Neural progenitor cell (in vitro differentiated cells): Measurements from ENCODE around the gene CALHM1. TPM values are rescaled to one million over a fixed set of nuclear protein-coding genes. Genes with fewer than 3 reads are reported as not detected.

Source experiments
- DNase-seq: peaks from one replicate; pipeline ENCODE4 v3.0.0-alpha.2; 2016; ENCODE audit warnings: low spot score
- H2AFZ ChIP-seq: fragments of 200-600 bp; sonication (generic); replicated peaks from 2 replicates; pipeline ENCODE4 v1.6.1; 2016; ENCODE audit warnings: antibody characterized with exemption
- H3F3A ChIP-seq: fragments of 200-600 bp; sonication (generic); 2 replicates; pipeline ENCODE4 v1.6.1; 2016; ENCODE audit warnings: antibody characterized with exemption, low read depth
- H3K27ac ChIP-seq: fragments of 200-600 bp; sonication (generic); 2 replicates; pipeline ENCODE4 v1.5.1; 2016; ENCODE audit warnings: mild to moderate bottlenecking
- H3K27me3 ChIP-seq: fragments of 200-600 bp; sonication (generic); 2 replicates; pipeline ENCODE4 v1.6.1; 2016; ENCODE audit warnings: mild to moderate bottlenecking, moderate library complexity
- H3K36me3 ChIP-seq: fragments of 200-600 bp; sonication (generic); 2 replicates; pipeline ENCODE4 v1.5.1; 2016
- H3K4me1 ChIP-seq: fragments of 200-600 bp; sonication (generic); 2 replicates; pipeline ENCODE4 v1.6.1; 2016; ENCODE audit warnings: mixed run types
- H3K4me2 ChIP-seq: fragments of 200-600 bp; sonication (generic); 2 replicates; pipeline ENCODE4 v1.6.1; 2016
- H3K4me3 ChIP-seq: fragments of 200-600 bp; sonication (generic); 2 replicates; pipeline ENCODE4 v1.5.1; 2016
- H3K79me2 ChIP-seq: fragments of 200-600 bp; sonication (generic); 2 replicates; pipeline ENCODE4 v1.6.1; 2016; ENCODE audit warnings: low read depth
- H3K9ac ChIP-seq: fragments of 200-600 bp; sonication (generic); 2 replicates; pipeline ENCODE4 v1.6.1; 2016
- H3K9me3 ChIP-seq: fragments of 200-600 bp; sonication (generic); 2 replicates; pipeline ENCODE4 v1.5.1; 2016; ENCODE audit warnings: low read depth
- H4K20me1 ChIP-seq: fragments of 200-600 bp; sonication (generic); 2 replicates; pipeline ENCODE4 v1.6.1; 2016; ENCODE audit warnings: low read depth
- H3K27ac Mint-ChIP-seq: 3 replicates; pipeline ENCODE4 v1.8.0; 2021; ENCODE audit warnings: mixed read lengths
- H3K27me3 Mint-ChIP-seq: 2 replicates; pipeline ENCODE4 v1.8.0; 2022; ENCODE audit warnings: low read depth, mild to moderate bottlenecking, inconsistent platforms, moderate library complexity, mixed read lengths; ENCODE audit not compliant: insufficient read depth
- H3K36me3 Mint-ChIP-seq: 3 replicates; pipeline ENCODE4 v1.8.0; 2021; ENCODE audit warnings: mixed read lengths
- H3K4me1 Mint-ChIP-seq: 3 replicates; pipeline ENCODE4 v1.8.0; 2021; ENCODE audit warnings: mixed read lengths
- H3K4me3 Mint-ChIP-seq: 3 replicates; pipeline ENCODE4 v1.8.0; 2021; ENCODE audit warnings: mild to moderate bottlenecking, moderate library complexity, mixed read lengths
- H3K9me3 Mint-ChIP-seq: 3 replicates; pipeline ENCODE4 v1.8.0; 2020; ENCODE audit warnings: mixed read lengths
- EZH2 ChIP-seq: fragments of 200-600 bp; sonication (generic); IDR thresholded peaks from 2 replicates; pipeline ENCODE4 v1.6.1; 2017; ENCODE audit warnings: antibody characterized with exemption, mild to moderate bottlenecking, moderate library complexity
- EZH2phosphoT487 ChIP-seq: fragments of 200-600 bp; sonication (generic); IDR thresholded peaks from 2 replicates; pipeline ENCODE4 v1.6.1; 2017; ENCODE audit warnings: antibody characterized with exemption
- total RNA-seq: library from RNA; depleted of rRNA; stranded (reverse); fragments of >200 nt; gene quantifications from 2 replicates; pipeline ENCODE4 v1.2.3, GENCODE V29; 2015; ENCODE audit warnings: low replicate concordance
- TF ChIP-seq, protein P1 (sequence below): fragments of 200-600 bp; sonication (generic); IDR thresholded peaks from 2 replicates; pipeline ENCODE4 v1.5.1; 2017; ENCODE audit warnings: antibody characterized with exemption, mild to moderate bottlenecking

CALHM1 gene
- total RNA-seq, 1 donor from 2014 or later, result not detected

DNA sequence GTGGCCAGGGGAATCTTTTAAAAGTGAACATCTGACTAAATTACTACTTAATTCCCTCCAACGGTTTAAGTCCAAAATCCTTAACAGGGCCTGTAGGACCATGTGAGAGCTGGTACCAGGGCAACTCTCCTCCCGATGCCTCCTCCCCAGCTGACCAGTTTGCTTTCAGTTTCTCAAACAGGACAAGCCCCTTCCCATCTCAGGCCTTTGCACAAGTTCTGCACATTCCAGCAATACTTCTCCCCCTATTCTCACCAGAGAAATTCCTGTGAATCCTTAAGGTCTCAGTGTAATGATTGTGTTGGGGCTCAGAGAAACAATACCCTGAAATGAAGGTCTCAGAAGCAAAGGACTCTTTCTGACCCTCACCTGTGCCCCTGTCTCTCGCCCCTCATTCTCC, 8.0 kb upstream of the CALHM1 start:
- H2AFZ ChIP-seq, result no peak overlapping the region
- no peaks in the 10 kb centered on the region for H3F3A ChIP-seq
- DNase-seq, result no peak
- H3K4me1 ChIP-seq, result no peaks in the 10 kb centered on the region
- TF ChIP-seq, protein P1, sequence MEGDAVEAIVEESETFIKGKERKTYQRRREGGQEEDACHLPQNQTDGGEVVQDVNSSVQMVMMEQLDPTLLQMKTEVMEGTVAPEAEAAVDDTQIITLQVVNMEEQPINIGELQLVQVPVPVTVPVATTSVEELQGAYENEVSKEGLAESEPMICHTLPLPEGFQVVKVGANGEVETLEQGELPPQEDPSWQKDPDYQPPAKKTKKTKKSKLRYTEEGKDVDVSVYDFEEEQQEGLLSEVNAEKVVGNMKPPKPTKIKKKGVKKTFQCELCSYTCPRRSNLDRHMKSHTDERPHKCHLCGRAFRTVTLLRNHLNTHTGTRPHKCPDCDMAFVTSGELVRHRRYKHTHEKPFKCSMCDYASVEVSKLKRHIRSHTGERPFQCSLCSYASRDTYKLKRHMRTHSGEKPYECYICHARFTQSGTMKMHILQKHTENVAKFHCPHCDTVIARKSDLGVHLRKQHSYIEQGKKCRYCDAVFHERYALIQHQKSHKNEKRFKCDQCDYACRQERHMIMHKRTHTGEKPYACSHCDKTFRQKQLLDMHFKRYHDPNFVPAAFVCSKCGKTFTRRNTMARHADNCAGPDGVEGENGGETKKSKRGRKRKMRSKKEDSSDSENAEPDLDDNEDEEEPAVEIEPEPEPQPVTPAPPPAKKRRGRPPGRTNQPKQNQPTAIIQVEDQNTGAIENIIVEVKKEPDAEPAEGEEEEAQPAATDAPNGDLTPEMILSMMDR, result no peak
- TF ChIP-seq EZH2, result no peak
- TF ChIP-seq EZH2phosphoT487, result no peak
- H3K4me1 Mint-ChIP-seq, result peaks cover 7% of the 10 kb centered on the region
- no peak overlapping the region for H3K27ac ChIP-seq
- no peaks in the 10 kb centered on the region for H3K79me2 ChIP-seq
- H4K20me1 ChIP-seq, result no peaks in the 10 kb centered on the region
- no peak overlapping the region for H3K4me3 Mint-ChIP-seq
- no peaks in the 10 kb centered on the region for H3K27me3 ChIP-seq
- peak overlapping the region; percentile 7 for H3K27ac Mint-ChIP-seq
- no peaks in the 10 kb centered on the region for H3K36me3 ChIP-seq
- no peaks in the 10 kb centered on the region for H3K9me3 Mint-ChIP-seq
- no peaks in the 10 kb centered on the region for H3K9me3 ChIP-seq
- peaks cover 6% of the 10 kb centered on the region for H3K27me3 Mint-ChIP-seq
- no peaks in the 10 kb centered on the region for H3K36me3 Mint-ChIP-seq
- no peak overlapping the region for H3K4me2 ChIP-seq
- H3K4me3 ChIP-seq, result no peak overlapping the region
- H3K9ac ChIP-seq, result no peak overlapping the region

DNA sequence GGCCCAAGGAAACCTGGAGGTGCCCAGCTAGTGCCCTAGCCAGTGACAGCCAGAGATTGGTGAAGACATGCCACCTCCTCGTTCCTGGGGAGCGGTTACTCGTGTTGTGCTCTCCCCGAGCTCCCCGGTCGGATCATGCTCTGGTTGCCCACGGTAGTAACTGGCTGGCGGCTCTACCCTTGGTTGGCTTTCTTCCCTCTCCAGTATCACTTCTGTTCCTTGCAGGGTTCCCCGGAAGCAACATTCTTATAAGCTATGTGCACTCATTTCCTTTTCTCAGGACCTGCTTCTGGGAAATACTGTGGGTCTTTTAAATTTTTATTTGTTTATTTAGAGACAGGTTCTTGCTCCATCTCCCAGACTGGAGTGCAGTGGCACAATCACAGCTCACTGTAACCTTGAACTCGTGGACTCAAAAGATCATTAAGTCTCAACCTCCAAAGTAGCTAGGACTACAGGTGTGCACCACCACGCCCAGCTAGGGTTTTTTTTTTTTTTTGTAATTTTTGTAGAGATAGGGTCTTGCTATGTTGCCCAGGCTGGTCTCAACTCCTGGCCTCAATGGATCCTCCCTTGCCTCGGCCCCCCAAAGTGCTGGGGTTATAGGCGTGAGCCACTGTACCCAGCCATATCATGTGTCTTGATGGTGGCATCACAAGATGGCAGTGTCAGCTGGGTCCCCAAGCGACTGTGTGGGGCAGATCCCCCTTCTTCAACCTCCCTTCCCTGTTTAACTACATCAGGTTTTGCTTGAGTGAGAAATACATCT, 6.9 kb upstream of the CALHM1 start:
- no peaks in the 10 kb centered on the region for H4K20me1 ChIP-seq
- no peak overlapping the region for H3K4me3 ChIP-seq
- no peaks in the 10 kb centered on the region for H3K27me3 ChIP-seq
- H3K9ac ChIP-seq, result no peak overlapping the region
- no peak for TF ChIP-seq EZH2
- TF ChIP-seq, protein P1, result no peak
- TF ChIP-seq EZH2phosphoT487, result no peak
- Mint-ChIP-seq H3K9me3 (no peaks in the 10 kb centered on the region), H3K27ac (no peak overlapping the region), H3K27me3 (peaks cover 6% of the 10 kb centered on the region), H3K4me3 (no peak overlapping the region), H3K36me3 (no peaks in the 10 kb centered on the region), H3K4me1 (peaks cover 3% of the 10 kb centered on the region)
- H3F3A ChIP-seq, result no peaks in the 10 kb centered on the region
- no peaks in the 10 kb centered on the region for H3K36me3 ChIP-seq
- no peak for DNase-seq
- H2AFZ ChIP-seq, result no peak overlapping the region
- H3K9me3 ChIP-seq, result no peaks in the 10 kb centered on the region
- no peaks in the 10 kb centered on the region for H3K4me1 ChIP-seq
- H3K27ac ChIP-seq, result no peak overlapping the region
- H3K79me2 ChIP-seq, result no peaks in the 10 kb centered on the region
- H3K4me2 ChIP-seq, result no peak overlapping the region

DNA sequence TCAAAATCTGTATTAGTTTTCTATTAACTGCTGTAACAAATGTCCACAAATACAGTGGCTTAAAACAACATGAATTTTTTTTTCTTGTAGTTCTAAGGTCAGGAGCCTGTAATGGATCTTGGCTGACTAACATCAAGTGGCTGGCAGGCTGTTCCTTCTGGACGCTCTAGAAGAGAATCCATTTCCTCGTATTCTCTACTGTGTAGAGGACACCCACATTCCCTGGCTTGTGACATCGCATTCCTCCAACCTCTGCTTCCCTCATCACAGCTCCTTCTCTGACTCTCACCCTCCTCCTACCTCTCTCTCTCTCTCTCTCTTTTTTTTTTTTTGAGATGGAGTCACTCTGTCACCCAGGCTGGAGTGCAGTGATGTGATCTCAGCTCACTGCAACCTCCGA, 4.8 kb upstream of the CALHM1 start:
- Histone ChIP-seq H3F3A (no peaks in the 10 kb centered on the region), H2AFZ (no peak overlapping the region), H4K20me1 (no peaks in the 10 kb centered on the region), H3K4me3 (no peak overlapping the region), H3K4me1 (peaks cover 4% of the 10 kb centered on the region), H3K36me3 (no peaks in the 10 kb centered on the region), H3K27ac (no peak overlapping the region), H3K27me3 (no peaks in the 10 kb centered on the region), H3K9ac (no peak overlapping the region), H3K4me2 (no peak overlapping the region), H3K9me3 (no peaks in the 10 kb centered on the region), H3K79me2 (no peaks in the 10 kb centered on the region)
- DNase-seq, result no peak
- TF ChIP-seq EZH2phosphoT487, result no peak
- TF ChIP-seq, protein P1, result no peak
- TF ChIP-seq EZH2, result no peak
- no peaks in the 10 kb centered on the region for H3K9me3 Mint-ChIP-seq
- no peak overlapping the region for H3K4me3 Mint-ChIP-seq
- H3K27me3 Mint-ChIP-seq, result peaks cover 4% of the 10 kb centered on the region
- H3K27ac Mint-ChIP-seq, result no peak overlapping the region
- H3K4me1 Mint-ChIP-seq, result peaks cover 16% of the 10 kb centered on the region
- H3K36me3 Mint-ChIP-seq, result no peaks in the 10 kb centered on the region
